Measurements from ENCODE around the gene TSC2. TPM values are rescaled to one million over a fixed set of nuclear protein-coding genes. Genes with fewer than 3 reads are reported as not detected.
"Not testable (repeated sequence)": the region's sequence is repeated elsewhere in the genome, so short reads cannot be mapped to it uniquely, and the experiment has no call there.

TSC2 gene
- polyA plus RNA-seq, 2 donors, result 31.1 to 66.6 TPM

DNA sequence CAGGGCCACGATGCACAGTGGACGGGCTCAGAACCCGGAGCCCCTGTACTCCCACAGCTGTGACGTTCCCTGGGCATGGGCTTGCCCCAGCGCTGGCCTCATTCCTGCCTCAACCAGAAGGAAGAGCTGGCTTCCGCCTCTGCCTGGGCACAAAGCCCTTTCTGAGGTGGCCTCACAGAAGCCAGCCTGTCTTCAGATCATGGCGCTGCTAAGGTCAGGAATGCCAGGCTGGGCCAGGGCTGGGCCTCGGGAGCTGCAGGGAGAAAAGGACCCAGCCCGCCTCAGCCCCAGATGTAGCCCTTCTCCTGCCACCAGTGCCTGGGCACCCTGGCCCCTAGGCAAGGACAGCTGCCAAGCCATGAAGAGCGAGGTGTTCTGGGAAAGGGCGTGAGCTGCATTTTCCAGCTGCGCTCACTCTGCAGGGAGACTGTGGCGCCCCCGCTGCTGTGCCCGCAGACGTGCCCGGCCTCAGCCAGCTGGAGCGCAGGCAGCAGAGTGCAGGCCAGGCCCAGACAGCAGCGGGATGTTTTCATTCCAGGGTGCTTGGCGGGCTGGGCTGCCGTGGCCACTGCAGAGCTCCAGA lies 78.5 kb downstream of the TSC2 start:
- Histone ChIP-seq H3K27ac (ENCODE audit: low read depth in 2 of 2, low read length in 1 of 2) (peak overlapping the region; percentile 84 to 91), H3K4me1 (ENCODE audit: control insufficient read depth in 2 of 2, insufficient read depth in 2 of 2, low read length in 1 of 2) (peaks cover 8 to 40% of the 10 kb centered on the region in 2 donors)
- not testable (repeated sequence) for H3K36me3 ChIP-seq (ENCODE audit: control insufficient read depth in 2 of 2, insufficient read depth in 2 of 2, low read length in 1 of 2); H3K9me3 ChIP-seq (ENCODE audit: control insufficient read depth in 2 of 2, insufficient read depth in 1 of 2, low read depth in 1 of 2, low read length in 1 of 2); H3K4me3 ChIP-seq (ENCODE audit: low read depth in 1 of 2, low read length in 2 of 2); H3K27me3 ChIP-seq (ENCODE audit: control insufficient read depth in 1 of 2, insufficient read depth in 2 of 2, low read length in 2 of 2)
- 22 to 37% methylated on average over 19 to 21 of the region's 21 CpGs for WGBS, 2 donors

DNA sequence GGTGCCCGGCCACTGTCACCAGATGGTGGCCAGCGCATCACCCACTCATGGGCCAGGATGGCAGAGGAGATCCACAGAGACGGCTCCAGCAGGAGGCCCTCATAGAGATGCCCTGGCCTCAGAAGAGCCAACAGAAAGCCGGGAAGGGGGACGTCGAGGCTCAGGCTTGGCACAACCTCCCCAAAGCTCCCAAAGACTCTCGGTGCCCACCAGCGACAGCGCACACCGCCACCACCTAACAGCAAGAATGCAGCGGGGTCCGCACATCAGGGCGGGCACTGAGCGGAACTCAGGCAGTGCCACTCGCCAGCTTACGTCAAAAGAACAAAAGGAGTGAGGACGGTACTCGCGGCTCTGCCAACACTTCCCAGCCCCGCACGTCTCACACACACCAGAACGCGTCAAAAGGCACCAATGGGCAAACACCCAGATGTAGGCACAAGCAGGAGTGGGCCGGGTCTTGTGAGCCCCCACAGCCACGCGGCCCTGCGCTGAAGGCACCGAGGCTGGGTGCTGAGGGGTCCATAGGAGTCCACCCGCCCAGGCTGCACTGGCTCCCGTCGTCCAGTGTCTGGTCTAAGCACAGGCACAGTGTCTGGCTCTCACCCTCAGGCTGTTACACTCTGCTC lies 79.3 kb downstream of the TSC2 start:
- Histone ChIP-seq H3K27ac (ENCODE audit: low read depth in 2 of 2, low read length in 1 of 2) (peak overlapping the region; percentile 84 to 91), H3K4me1 (ENCODE audit: control insufficient read depth in 2 of 2, insufficient read depth in 2 of 2, low read length in 1 of 2) (peaks cover 8 to 36% of the 10 kb centered on the region in 2 donors)
- not testable (repeated sequence) for H3K27me3 ChIP-seq (ENCODE audit: control insufficient read depth in 1 of 2, insufficient read depth in 2 of 2, low read length in 2 of 2); H3K9me3 ChIP-seq (ENCODE audit: control insufficient read depth in 2 of 2, insufficient read depth in 1 of 2, low read depth in 1 of 2, low read length in 1 of 2); H3K4me3 ChIP-seq (ENCODE audit: low read depth in 1 of 2, low read length in 2 of 2); H3K36me3 ChIP-seq (ENCODE audit: control insufficient read depth in 2 of 2, insufficient read depth in 2 of 2, low read length in 1 of 2)
- WGBS, 2 donors, result 46 to 68% methylated on average over 31 of the region's 31 CpGs

DNA sequence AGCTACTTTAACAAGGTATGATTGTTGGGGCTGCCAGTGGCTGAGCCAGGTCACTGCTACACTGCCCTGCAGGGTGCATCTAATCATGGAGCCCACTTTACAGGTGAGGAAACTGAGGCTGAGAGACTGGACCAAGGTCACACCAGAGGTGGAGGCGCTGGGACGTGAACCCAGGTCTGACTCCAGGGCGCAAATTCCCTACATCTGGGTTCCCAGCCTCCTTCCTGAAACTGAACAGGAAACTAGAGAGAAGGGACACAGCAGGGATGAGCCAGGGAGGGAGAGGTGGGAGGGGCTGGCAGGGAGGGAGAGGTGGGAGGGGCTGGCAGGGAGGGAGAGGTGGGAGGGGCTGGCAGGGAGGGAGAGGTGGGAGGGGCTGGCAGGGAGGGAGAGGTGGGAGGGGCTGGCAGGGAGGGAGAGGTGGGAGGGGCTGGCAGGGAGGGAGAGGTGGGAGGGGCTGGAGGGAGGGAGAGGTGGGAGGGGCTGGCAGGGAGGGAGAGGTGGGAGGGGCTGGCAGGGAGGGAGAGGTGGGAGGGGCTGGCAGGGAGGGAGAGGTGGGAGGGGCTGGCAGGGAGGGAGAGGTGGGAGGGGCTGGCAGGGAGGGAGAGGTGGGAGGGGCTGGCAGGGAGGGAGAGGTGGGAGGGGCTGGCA lies 80.0 kb downstream of the TSC2 start:
- 16 to 28% methylated on average over 3 of the region's 3 CpGs for WGBS, 2 donors
- H3K27ac ChIP-seq (ENCODE audit: low read depth in 2 of 2, low read length in 1 of 2), result peak overlapping the region; percentile 84 to 85
- H3K27me3 ChIP-seq (ENCODE audit: control insufficient read depth in 1 of 2, insufficient read depth in 2 of 2, low read length in 2 of 2); H3K9me3 ChIP-seq (ENCODE audit: control insufficient read depth in 2 of 2, insufficient read depth in 1 of 2, low read depth in 1 of 2, low read length in 1 of 2); H3K4me3 ChIP-seq (ENCODE audit: low read depth in 1 of 2, low read length in 2 of 2); H3K36me3 ChIP-seq (ENCODE audit: control insufficient read depth in 2 of 2, insufficient read depth in 2 of 2, low read length in 1 of 2): not testable (repeated sequence)
- peaks cover 8 to 32% of the 10 kb centered on the region in 2 donors for H3K4me1 ChIP-seq (ENCODE audit: control insufficient read depth in 2 of 2, insufficient read depth in 2 of 2, low read length in 1 of 2)

DNA sequence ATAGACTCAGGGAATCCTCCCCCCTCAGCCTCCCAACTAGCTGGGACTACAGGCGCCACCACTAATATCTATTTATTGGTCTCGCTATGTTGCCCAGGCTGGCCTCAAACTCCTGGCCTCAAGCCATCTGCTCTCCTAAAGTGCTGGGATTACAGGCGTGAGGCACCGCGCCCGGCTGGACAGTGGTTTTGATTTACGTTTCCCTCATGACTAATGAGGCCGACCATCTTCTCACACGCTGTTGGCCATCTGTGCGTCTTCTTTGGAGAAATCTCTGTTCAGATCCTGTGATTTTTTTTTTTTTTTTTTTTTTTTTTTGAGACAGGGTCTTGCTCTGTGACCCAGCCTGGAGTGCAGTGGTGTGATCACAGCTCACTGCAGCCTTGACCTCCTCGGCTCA lies 81.5 kb downstream of the TSC2 start:
- not testable (repeated sequence) for H3K4me3 ChIP-seq (ENCODE audit: low read depth in 1 of 2, low read length in 2 of 2); H3K27me3 ChIP-seq (ENCODE audit: control insufficient read depth in 1 of 2, insufficient read depth in 2 of 2, low read length in 2 of 2); H3K9me3 ChIP-seq (ENCODE audit: control insufficient read depth in 2 of 2, insufficient read depth in 1 of 2, low read depth in 1 of 2, low read length in 1 of 2); H3K36me3 ChIP-seq (ENCODE audit: control insufficient read depth in 2 of 2, insufficient read depth in 2 of 2, low read length in 1 of 2)
- H3K27ac ChIP-seq (ENCODE audit: low read depth in 2 of 2, low read length in 1 of 2), result peak overlapping the region; percentile 13 to 85
- H3K4me1 ChIP-seq (ENCODE audit: control insufficient read depth in 2 of 2, insufficient read depth in 2 of 2, low read length in 1 of 2), result peaks cover 8 to 26% of the 10 kb centered on the region in 2 donors
- WGBS, 2 donors, result 46 to 49% methylated on average over 9 of the region's 11 CpGs

DNA sequence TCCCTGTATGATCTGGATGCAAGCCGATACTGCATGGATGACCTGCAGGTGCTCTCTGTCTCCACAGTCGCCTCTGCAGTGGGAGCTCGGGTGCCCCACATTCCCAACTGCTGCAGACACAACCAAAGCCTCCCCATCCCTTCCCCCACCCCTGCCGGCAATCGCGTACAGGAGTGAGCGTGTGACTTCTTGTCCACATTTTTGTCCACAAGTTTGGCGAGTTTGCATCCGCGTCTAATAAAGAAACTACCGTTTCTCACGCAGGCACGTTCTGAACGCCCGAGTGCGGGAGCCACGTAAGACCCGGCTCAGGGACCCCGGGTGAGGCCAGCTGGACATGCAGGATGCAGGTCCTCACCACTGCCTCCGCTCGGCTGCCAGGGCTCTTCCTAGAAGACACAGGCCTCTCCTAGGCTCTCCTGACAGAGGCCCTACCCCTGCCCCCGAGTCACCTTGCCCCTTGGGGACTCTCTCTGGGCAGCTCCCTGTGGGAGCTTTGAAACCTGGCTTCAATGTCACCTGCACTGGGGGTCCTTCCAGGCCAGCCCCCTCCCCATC lies 82.2 kb downstream of the TSC2 start:
- not testable (repeated sequence) for H3K9me3 ChIP-seq (ENCODE audit: control insufficient read depth in 2 of 2, insufficient read depth in 1 of 2, low read depth in 1 of 2, low read length in 1 of 2); H3K27me3 ChIP-seq (ENCODE audit: control insufficient read depth in 1 of 2, insufficient read depth in 2 of 2, low read length in 2 of 2); H3K4me3 ChIP-seq (ENCODE audit: low read depth in 1 of 2, low read length in 2 of 2); H3K36me3 ChIP-seq (ENCODE audit: control insufficient read depth in 2 of 2, insufficient read depth in 2 of 2, low read length in 1 of 2)
- Histone ChIP-seq H3K4me1 (ENCODE audit: control insufficient read depth in 2 of 2, insufficient read depth in 2 of 2, low read length in 1 of 2) (peaks cover 6 to 22% of the 10 kb centered on the region in 2 donors), H3K27ac (ENCODE audit: low read depth in 2 of 2, low read length in 1 of 2) (peak overlapping the region in 1 of 2 donors; percentile 61)
- 36 to 48% methylated on average over 22 of the region's 22 CpGs for WGBS, 2 donors

DNA sequence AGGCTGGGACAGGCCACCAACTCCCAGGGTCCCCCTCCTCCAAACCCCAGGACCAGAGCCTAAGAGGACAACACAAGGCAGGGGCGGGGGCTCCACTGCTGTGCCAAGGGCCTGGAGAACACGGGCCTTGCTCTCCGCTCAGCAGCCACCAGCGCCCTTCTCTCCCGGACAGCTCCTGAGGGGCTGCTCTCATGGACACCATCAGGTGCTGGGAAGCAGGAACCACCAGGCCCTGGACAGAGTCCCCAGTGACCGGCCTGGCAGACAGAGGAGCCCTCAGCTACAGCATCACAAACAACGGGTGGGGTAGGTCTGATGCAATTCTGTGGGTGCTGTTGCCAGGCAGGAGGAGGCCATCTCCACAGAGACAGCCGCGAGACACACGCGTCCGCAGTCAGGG lies 86.0 kb downstream of the TSC2 start:
- 43 to 50% methylated on average over 1 to 7 of the region's 12 CpGs for WGBS, 2 donors
- peak overlapping the region in 1 of 2 donors; percentile 49 for H3K27ac ChIP-seq (ENCODE audit: low read depth in 2 of 2, low read length in 1 of 2)

DNA sequence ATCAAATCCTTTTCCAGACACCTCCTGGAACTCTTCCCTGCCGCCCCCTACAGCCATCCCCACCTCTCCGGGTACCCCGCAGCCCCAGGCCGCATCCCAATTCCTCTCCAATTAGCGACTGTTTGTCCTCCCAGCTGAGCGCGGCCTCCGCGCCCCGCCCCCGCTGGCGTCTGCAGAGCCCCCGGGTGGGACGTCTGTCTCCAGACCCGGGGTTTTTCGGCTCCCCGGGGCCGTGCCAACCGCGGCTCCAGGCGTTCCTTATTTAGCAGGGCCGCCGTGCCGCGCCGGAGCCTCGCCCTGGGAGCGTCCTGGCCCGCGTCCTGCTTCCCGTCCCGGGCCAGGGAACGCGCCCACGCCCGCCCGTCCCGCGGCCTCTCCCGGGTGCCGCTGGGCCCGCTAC lies 87.3 kb downstream of the TSC2 start:
- H3K36me3 ChIP-seq (ENCODE audit: control insufficient read depth in 2 of 2, insufficient read depth in 2 of 2, low read length in 1 of 2); H3K9me3 ChIP-seq (ENCODE audit: control insufficient read depth in 2 of 2, insufficient read depth in 1 of 2, low read depth in 1 of 2, low read length in 1 of 2); H3K27me3 ChIP-seq (ENCODE audit: control insufficient read depth in 1 of 2, insufficient read depth in 2 of 2, low read length in 2 of 2); H3K4me1 ChIP-seq (ENCODE audit: control insufficient read depth in 2 of 2, insufficient read depth in 2 of 2, low read length in 1 of 2): not testable (repeated sequence)
- 0 to 1% methylated on average over 28 to 34 of the region's 42 CpGs for WGBS, 2 donors
- peak overlapping the region; percentile 50 to 51 for H3K4me3 ChIP-seq (ENCODE audit: low read depth in 1 of 2, low read length in 2 of 2)
- H3K27ac ChIP-seq (ENCODE audit: low read depth in 2 of 2, low read length in 1 of 2), result peak overlapping the region; percentile 74 to 79

More for the DNA sequence above, 86.0 kb downstream of the TSC2 start:
- peak overlapping the region in 1 of 2 donors; percentile 11 for H3K4me3 ChIP-seq (ENCODE audit: low read depth in 1 of 2, low read length in 2 of 2)
- H3K27me3 ChIP-seq (ENCODE audit: control insufficient read depth in 1 of 2, insufficient read depth in 2 of 2, low read length in 2 of 2); H3K36me3 ChIP-seq (ENCODE audit: control insufficient read depth in 2 of 2, insufficient read depth in 2 of 2, low read length in 1 of 2); H3K9me3 ChIP-seq (ENCODE audit: control insufficient read depth in 2 of 2, insufficient read depth in 1 of 2, low read depth in 1 of 2, low read length in 1 of 2); H3K4me1 ChIP-seq (ENCODE audit: control insufficient read depth in 2 of 2, insufficient read depth in 2 of 2, low read length in 1 of 2): not testable (repeated sequence)

DNA sequence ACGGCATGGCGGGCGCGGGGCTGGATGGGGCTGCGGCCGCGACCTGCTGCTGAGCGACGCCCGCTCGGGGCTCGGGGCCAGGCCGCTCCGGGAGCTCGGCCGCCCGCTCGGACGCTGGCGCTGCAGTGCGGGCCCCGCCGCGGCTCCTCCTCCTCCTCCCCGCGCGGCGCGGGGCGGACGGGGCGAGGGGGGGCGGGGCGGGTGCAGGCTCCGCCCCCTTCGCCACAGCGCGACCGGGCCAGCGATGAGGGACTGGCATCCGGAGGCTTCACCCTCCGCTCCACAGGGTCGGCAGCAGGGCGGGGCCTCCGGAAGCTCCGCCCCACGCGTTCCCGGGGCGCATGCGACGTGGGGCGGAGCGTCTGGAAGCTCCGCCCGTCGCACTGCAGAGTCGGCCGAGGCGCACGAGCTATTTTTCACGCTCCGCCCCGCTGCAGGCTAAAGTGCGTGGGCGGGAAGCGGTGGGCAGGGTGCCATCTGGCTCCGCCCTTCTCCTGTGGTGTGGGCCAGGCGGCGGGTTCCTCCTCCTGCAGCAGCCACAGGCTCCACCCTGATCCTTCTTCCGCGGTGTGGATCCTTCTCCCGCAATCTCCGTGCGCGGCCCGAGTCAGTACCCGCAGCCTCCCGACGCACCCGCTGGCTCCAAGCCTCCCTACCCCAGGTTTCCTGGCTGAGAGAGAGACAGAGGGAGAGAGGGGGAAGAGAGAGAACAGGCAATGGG lies 88.1 kb downstream of the TSC2 start, which contains the start of gene PKD1:
PKD1 (minus strand) TSS at position 129 of the 721 bp plus-strand sequence. CDS start 209 bp downstream, outside the sequence.
- not testable (repeated sequence) for H3K4me1 ChIP-seq (ENCODE audit: control insufficient read depth in 2 of 2, insufficient read depth in 2 of 2, low read length in 1 of 2); H3K36me3 ChIP-seq (ENCODE audit: control insufficient read depth in 2 of 2, insufficient read depth in 2 of 2, low read length in 1 of 2); H3K9me3 ChIP-seq (ENCODE audit: control insufficient read depth in 2 of 2, insufficient read depth in 1 of 2, low read depth in 1 of 2, low read length in 1 of 2); H3K27me3 ChIP-seq (ENCODE audit: control insufficient read depth in 1 of 2, insufficient read depth in 2 of 2, low read length in 2 of 2)
- 0 to 1% methylated on average over 30 to 68 of the region's 81 CpGs for WGBS, 2 donors
- H3K4me3 ChIP-seq (ENCODE audit: low read depth in 1 of 2, low read length in 2 of 2), result peak within 1 kb of the TSS; percentile 50 to 51
- peak within 1 kb of the TSS; percentile 79 to 82 for H3K27ac ChIP-seq (ENCODE audit: low read depth in 2 of 2, low read length in 1 of 2)

Measured in esophagus (tissue), 2 donors.